Osteoblast (primary cell): ENCODE results near the gene DIO1. TPM values are rescaled to one million over a fixed set of nuclear protein-coding genes. Genes with fewer than 3 reads are reported as not detected.

Experiments
- DNase-seq: peaks from one replicate; pipeline ENCODE4 v3.0.0; 2011; ENCODE audit warnings: low spot score, mixed read lengths; ENCODE audit not compliant: insufficient read length; ENCODE audit errors: missing footprints
- H2AFZ ChIP-seq: 2 replicates; pipeline ENCODE4 v1.6.0; 2011; ENCODE audit warnings: mild to moderate bottlenecking, low read length
- H3K27ac ChIP-seq: 2 replicates; pipeline ENCODE4 v1.5.1; 2011; ENCODE audit warnings: mild to moderate bottlenecking, low read depth, low read length, moderate library complexity
- H3K27me3 ChIP-seq: 2 replicates; pipeline ENCODE4 v1.6.0; 2012; ENCODE audit warnings: mild to moderate bottlenecking, control low read depth, inconsistent platforms, low read length, moderate library complexity; ENCODE audit not compliant: insufficient read depth
- H3K36me3 ChIP-seq: 2 replicates; pipeline ENCODE4 v1.5.1; 2011; ENCODE audit warnings: mild to moderate bottlenecking, low read length, control low read depth, moderate library complexity; ENCODE audit not compliant: insufficient read depth
- H3K4me1 ChIP-seq: 2 replicates; pipeline ENCODE4 v1.5.1; 2011; ENCODE audit warnings: mild to moderate bottlenecking, low read length, control low read depth, moderate library complexity; ENCODE audit not compliant: insufficient read depth
- H3K4me2 ChIP-seq: 2 replicates; pipeline ENCODE4 v1.6.0; 2011; ENCODE audit warnings: mild to moderate bottlenecking, low read length; ENCODE audit not compliant: insufficient read depth
- H3K4me3 ChIP-seq: fragments of 200-600 bp; sonication (generic); 3 replicates; pipeline ENCODE4 v1.5.1; 2012; ENCODE audit warnings: mild to moderate bottlenecking, low read length, inconsistent platforms; ENCODE audit not compliant: insufficient read depth
- H3K79me2 ChIP-seq: 2 replicates; pipeline ENCODE4 v1.6.0; 2012; ENCODE audit warnings: mild to moderate bottlenecking, low read length, control low read depth, inconsistent platforms; ENCODE audit not compliant: insufficient read depth
- H3K9me3 ChIP-seq: 2 replicates; pipeline ENCODE4 v1.5.1; 2011; ENCODE audit warnings: low read depth, low read length, control low read depth
- H4K20me1 ChIP-seq: 2 replicates; pipeline ENCODE4 v1.6.0; 2012; ENCODE audit warnings: mild to moderate bottlenecking, low read length, control low read depth; ENCODE audit not compliant: insufficient read depth
- total RNA-seq: library from RNA; depleted of rRNA; stranded (reverse); fragments of >200 nt; gene quantifications from 2 replicates; pipeline ENCODE4 v1.2.3, GENCODE V29; 2012
- TF ChIP-seq, protein P1 (sequence below): IDR thresholded peaks from 2 replicates; pipeline ENCODE4 v1.5.1; 2011; ENCODE audit warnings: mild to moderate bottlenecking, low read depth, low read length, moderate library complexity; ENCODE audit errors: extremely low read depth

DIO1 gene
- total RNA-seq, 1 donor, result not detected

DNA sequence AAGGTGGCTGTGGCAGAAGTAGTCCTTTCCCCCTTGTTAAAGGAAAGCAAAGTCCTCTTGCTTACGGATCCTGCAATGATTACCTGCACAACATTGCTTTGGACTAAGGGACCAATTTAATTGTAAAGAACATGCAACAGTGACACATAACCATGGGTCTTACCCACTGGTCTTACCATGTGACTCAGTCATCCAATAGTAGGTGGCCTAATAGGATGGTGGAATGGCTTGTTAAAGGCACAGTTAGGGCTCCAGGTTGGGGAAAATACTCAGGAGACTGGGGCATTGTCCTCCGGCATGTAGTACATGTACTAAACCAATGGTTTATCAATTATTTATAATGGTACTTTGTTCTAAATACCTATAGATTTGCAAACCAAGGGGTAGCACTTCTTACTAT lies 2.3 kb upstream of the DIO1 start:
- Histone ChIP-seq H2AFZ (no peak overlapping the region), H3K4me3 (no peak overlapping the region), H3K9me3 (no peaks in the 10 kb centered on the region), H3K27ac (no peak overlapping the region), H4K20me1 (no peaks in the 10 kb centered on the region), H3K4me1 (peaks cover 20% of the 10 kb centered on the region), H3K79me2 (peaks cover 5% of the 10 kb centered on the region), H3K36me3 (peaks cover 7% of the 10 kb centered on the region), H3K27me3 (no peaks in the 10 kb centered on the region), H3K4me2 (no peak overlapping the region)
- TF ChIP-seq, protein P1, sequence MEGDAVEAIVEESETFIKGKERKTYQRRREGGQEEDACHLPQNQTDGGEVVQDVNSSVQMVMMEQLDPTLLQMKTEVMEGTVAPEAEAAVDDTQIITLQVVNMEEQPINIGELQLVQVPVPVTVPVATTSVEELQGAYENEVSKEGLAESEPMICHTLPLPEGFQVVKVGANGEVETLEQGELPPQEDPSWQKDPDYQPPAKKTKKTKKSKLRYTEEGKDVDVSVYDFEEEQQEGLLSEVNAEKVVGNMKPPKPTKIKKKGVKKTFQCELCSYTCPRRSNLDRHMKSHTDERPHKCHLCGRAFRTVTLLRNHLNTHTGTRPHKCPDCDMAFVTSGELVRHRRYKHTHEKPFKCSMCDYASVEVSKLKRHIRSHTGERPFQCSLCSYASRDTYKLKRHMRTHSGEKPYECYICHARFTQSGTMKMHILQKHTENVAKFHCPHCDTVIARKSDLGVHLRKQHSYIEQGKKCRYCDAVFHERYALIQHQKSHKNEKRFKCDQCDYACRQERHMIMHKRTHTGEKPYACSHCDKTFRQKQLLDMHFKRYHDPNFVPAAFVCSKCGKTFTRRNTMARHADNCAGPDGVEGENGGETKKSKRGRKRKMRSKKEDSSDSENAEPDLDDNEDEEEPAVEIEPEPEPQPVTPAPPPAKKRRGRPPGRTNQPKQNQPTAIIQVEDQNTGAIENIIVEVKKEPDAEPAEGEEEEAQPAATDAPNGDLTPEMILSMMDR, result no peak
- peak; percentile 29 for DNase-seq

DNA sequence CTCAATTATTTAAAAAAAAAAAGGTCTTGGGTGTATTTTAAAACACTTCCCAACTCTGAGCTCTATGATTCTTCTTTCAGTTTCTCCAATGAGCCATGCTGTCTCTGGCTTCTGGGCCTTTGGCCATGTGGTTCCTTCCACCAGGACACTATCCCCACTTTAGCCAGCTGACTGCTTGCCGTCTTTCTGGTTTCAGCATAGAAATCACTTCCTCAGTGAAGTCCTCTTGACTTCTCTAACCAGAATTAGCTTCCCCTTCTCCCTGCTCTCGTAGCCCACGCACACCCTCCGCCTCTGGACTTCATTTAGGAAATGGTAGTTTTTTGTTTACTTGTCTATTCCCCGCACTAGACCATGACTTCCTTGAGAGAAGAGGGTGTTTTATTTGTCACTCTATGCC lies 1.1 kb upstream of the DIO1 start:
- Histone ChIP-seq H3K36me3 (no peaks in the 10 kb centered on the region), H4K20me1 (no peaks in the 10 kb centered on the region), H3K27me3 (no peaks in the 10 kb centered on the region), H3K9me3 (no peaks in the 10 kb centered on the region), H3K79me2 (peaks cover 5% of the 10 kb centered on the region), H3K4me1 (peaks cover 29% of the 10 kb centered on the region), H2AFZ (peak overlapping the region; percentile 28), H3K4me2 (no peak overlapping the region), H3K27ac (no peak overlapping the region), H3K4me3 (no peak overlapping the region)
- TF ChIP-seq, protein P1, result no peak
- DNase-seq, result peak; percentile 19

DNA sequence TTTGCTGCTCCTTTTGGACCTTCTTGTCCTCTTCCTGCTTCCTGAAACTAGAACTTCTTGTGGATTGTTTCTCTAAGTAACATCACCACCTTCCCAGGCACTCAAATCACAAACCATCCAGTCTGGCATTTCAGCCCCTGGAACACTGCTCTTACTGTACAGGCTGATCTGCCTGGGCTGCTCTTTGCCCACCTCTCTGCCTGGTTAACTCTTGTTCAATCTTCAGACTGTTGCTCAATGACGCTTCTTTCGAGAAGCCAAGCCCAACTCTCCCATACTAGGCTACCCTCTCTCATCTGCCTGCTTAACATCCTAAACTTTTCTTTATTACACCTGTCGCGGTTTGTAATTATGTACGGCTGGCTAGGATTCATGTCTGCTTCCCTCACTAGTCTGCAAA lies 657 bp downstream of the DIO1 start:
- peaks cover 35% of the 10 kb centered on the region for H3K4me1 ChIP-seq
- H3K4me3 ChIP-seq, result no peak overlapping the region
- no peak overlapping the region for H3K4me2 ChIP-seq
- no peaks in the 10 kb centered on the region for H3K79me2 ChIP-seq
- H3K27ac ChIP-seq, result no peak overlapping the region
- H4K20me1 ChIP-seq, result no peaks in the 10 kb centered on the region
- H3K9me3 ChIP-seq, result no peaks in the 10 kb centered on the region
- no peaks in the 10 kb centered on the region for H3K36me3 ChIP-seq
- H3K27me3 ChIP-seq, result no peaks in the 10 kb centered on the region
- no peak overlapping the region for H2AFZ ChIP-seq
- TF ChIP-seq, protein P1, result no peak
- DNase-seq, result no peak

DNA sequence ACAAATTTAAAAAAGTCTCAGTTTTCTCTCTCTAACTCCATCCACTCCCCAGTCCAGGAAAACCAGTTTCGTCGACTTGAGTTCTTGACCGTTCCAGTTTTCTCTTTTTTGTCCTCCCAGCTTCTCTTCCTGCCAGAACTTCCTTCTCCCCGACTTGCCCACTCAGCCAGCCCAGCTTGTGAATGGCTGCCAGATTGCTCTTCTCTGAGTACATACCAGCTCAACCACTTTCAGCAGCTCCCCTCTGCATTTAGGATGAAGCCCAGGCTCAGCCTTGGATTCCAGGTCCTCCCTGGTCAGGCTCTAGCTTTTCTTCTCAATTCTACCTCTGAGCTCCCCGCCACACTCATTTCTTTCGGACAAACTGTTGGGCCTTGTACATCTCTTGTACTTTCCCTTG lies 1.4 kb downstream of the DIO1 start:
- Histone ChIP-seq H3K27me3 (no peaks in the 10 kb centered on the region), H3K4me2 (no peak overlapping the region), H3K36me3 (no peaks in the 10 kb centered on the region), H3K4me1 (peaks cover 32% of the 10 kb centered on the region), H3K27ac (no peak overlapping the region), H2AFZ (no peak overlapping the region), H4K20me1 (no peaks in the 10 kb centered on the region), H3K79me2 (no peaks in the 10 kb centered on the region), H3K4me3 (no peak overlapping the region), H3K9me3 (no peaks in the 10 kb centered on the region)
- DNase-seq, result no peak
- TF ChIP-seq, protein P1, result no peak
